Germinal center (tissue), 1 donor: Measurements from ENCODE around the gene NGF.

ENCODE experiments used
- DNase-seq: peaks from one replicate; pipeline ENCODE4 v3.0.0; 2012; ENCODE audit warnings: mixed read lengths, low spot score

The NGF gene

GRCh38 chr1:115237507-115237906, 100.5 kb downstream of the NGF start:
- DNase-seq, result no peak

- DNase-seq, result no peak
Measured at GRCh38 chr1:115237023-115237422, 101.0 kb downstream of the NGF start.
